SK-MEL-5 (cell line): ENCODE data around the gene TRIM9. TPM values are rescaled to one million over a fixed set of nuclear protein-coding genes. Genes with fewer than 3 reads are reported as not detected.

Experiments
- DNase-seq: peaks from one replicate; pipeline ENCODE4 v3.0.0-alpha.2; 2016; ENCODE audit warnings: low read depth, low spot score
- in situ Hi-C: cut with HindIII; loops from 2 replicates; pipeline ENCODE4 v1.10.0; 2016; ENCODE audit warnings: low sequenced_read_pairs, high pct_unique_total_duplicates, low pct_unique_long_range_greater_than_20kb
- total RNA-seq: library from RNA; depleted of rRNA; stranded (reverse); fragments of >200 nt; shearing (Covaris generic); gene quantifications from 2 replicates; pipeline ENCODE4 v1.2.3, GENCODE V29; 2014

TRIM9 gene
- total RNA-seq, 1 experiment from 2014 or later = 8.7 TPM

- peak; percentile 64 for DNase-seq
- in situ Hi-C loops = no loop called here
These were observed 1.2 kb upstream of the TRIM9 start for GRCh38 chr14:51095854-51096823.

- in situ Hi-C loops = no loop called here
- no peak for DNase-seq
These were observed 553 bp downstream of the TRIM9 start for GRCh38 chr14:51094282-51094821.

DNA sequence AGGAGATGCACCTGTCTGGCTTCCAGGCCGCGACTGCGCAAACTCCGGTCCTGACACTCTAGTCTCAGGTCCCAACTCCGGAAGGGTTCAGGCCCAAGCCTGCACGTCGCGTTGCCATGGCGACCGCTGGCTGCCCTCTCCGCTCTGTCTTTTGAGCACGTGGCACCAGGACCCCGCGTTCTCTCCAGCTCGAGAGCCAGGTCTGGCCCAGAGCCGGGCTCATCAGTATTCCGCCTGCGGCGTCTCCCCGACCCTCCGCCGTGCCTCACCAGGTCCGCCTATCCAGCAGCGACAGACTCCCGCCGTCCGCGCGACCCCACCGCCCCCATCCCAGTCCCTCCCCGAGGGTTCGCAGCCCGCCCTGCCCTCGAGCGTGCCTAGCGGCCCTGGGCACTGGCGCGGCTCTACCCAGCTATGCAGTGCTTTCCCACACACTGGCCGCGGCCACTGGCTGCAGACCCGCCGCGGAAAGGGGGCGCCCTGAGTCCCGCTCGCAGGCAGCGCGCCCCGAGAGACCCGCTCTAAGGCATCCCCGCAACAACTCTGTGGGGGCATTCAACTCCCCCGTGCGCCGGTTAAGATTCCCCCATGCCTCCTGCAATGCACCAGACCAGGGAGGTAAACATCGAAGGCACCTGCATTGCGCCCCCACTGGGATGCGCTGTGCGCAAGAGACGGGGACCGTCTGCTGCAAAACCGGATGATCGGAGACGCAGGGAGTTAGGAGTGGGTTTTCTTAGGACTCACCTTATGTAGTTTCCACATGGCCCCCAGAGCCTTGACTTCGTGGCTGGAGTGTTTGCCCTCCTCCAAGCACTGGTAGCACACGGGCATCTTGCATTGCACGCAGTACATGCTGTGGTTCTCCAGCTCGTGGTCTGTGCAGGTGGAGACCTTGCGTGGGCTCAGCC is 1.3 kb downstream of the TRIM9 start:
- DNase-seq = peak; percentile 45
- in situ Hi-C loops = no loop called here

DNA sequence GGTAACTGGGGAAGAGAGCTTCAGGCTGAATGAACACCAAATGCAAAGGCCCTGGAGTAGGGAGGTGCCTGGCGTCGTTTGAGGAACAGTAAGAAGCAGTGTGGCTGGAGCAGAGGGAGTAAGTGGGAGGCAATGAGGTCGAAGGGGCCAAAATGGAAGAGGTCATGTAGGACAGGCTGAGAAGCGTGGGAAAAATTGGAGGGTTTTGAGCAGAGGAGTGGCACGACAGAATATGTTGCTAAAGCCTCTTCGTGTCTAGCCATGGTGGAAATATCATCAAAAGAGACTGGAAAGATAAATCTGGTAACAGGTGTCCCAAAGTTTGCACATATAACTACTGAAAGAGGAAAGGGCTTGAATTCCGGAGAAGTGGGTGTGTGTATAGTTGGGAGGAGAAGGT is 1.9 kb downstream of the TRIM9 start:
- in situ Hi-C loops = no loop called here
- no peak for DNase-seq

DNA sequence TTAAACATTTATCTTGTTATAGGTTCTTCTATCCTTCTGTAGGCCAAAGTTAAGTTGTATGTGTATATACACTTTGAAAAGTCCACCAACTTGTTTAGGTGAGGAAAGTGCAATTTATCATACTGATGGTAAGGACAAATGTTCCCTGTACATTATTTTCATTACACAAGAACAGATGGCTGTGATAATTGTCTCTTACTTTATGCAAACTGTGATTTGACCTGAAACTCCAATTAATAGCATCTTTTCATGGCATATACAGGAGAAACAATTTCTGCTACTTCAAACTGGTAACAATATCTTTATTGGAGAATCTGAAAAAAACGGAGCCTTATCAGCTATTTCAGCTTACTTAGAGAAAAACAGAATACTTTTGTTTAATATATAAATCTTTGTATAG is 5.6 kb downstream of the TRIM9 start:
- DNase-seq = no peak
- in situ Hi-C loops = no loop called here

- in situ Hi-C loops = no loop called here
- no peak for DNase-seq
These were observed 7.9 kb downstream of the TRIM9 start for GRCh38 chr14:51087031-51087441.

- in situ Hi-C loops = no loop called here
- DNase-seq = no peak
These were observed 8.9 kb downstream of the TRIM9 start for GRCh38 chr14:51086044-51086443.

GRCh38 chr14:51084962-51085361 is 9.9 kb downstream of the TRIM9 start:
- in situ Hi-C loops = no loop called here
- no peak for DNase-seq

GRCh38 chr14:51084507-51084906 is 10.4 kb downstream of the TRIM9 start:
- in situ Hi-C loops = no loop called here

DNA sequence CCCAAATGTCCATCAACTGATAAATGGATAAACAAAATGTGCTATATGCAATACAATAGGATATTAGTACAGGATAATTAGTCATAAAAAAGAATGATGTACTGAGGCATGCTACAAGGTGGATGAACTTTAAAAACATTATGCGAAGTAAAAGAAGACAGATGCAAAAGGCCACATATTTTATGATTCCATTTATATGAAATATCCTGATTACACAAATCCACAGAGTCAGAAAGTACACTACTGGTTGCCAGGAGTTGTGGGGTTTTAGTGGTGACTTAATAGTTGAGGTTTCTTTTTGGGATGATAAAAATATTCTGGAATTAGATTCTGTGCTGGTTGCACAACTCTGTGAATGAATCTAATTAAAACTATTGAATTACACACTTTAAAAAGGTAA is 12.6 kb downstream of the TRIM9 start:
- in situ Hi-C loops = no loop called here
- no peak for DNase-seq

More at GRCh38 chr14:51084507-51084906, 10.4 kb downstream of the TRIM9 start:
- no peak for DNase-seq

DNA sequence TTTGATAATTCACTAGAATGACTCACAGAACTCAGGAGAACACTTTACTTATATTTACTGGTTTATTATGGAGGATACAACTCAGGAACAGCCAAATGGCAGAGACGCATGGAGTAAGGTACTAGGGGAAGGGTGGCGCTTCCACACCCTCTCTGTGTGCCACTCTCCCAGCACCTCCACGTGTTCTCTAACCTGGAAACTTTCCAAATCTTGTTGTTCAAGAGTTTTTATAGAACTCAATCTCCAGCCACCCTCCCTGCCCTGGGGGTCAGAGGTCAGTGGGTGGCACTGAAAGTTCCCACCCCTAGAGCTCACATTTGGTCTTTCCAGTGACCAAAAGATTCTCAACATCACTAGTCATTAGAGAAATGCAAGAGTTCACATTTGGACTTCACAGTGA is 13.2 kb downstream of the TRIM9 start:
- in situ Hi-C loops = no loop called here

DNA sequence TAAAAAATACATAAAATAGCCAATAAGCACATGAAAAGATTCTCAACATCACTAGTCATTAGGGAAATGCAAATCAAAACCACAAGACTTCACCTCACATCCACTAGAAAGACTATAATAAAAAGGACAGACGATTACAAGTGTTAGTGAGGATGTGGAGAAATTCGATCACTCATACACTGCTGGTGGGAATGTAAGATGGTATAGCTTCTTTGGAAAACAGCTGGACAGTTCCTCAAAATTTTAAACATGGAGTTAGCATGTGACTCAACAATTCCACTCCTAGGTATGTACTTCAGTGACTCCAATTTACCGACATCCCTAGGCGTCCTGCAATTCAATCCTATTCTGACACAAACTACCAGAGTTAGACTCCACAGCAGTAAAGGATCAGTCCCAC is 13.7 kb downstream of the TRIM9 start:
- in situ Hi-C loops = no loop called here

More for the DNA sequence above, 13.2 kb downstream of the TRIM9 start:
- DNase-seq = no peak

DNA sequence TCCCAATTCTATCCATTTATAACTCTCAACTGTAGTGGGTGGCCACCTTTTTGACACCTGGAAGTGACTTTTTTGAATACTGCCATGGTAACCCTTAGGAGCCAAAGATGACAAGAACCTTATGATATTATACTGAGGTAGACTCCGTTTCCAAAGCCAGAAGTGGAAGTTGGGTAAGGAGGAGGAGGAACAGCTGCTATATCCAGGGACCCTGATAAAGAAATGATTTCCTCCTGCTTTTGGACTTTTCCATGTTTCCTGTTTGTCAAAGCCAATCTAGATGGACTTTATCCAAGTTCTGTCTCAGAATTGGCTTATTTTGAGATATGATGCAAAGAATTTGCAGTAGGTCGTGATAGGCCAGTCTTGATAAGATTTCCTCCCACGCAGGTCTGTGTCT is 14.3 kb downstream of the TRIM9 start:
- in situ Hi-C loops = no loop called here
- no peak for DNase-seq

More for the DNA sequence above, 13.7 kb downstream of the TRIM9 start:
- no peak for DNase-seq

DNA sequence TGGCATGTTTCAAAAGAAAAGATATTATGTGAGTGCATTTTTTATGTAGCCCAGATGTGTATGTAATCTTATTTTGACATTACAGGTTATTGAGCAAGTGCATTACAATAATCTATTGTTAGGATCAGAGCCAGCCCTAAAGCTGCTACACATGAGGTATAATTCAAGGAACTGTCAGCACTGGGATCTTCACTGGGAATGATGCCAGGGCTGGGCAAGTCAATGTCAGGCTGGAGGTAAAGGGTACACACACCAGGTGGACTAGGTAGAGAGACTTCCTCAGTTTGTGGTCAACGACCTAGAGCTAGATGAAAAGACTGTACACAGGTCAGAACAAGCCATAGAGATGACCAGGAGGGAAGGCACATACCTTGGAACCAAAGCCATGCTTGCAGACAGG is 15.4 kb downstream of the TRIM9 start:
- no peak for DNase-seq
- in situ Hi-C loops = no loop called here

GRCh38 chr14:51079085-51079484 is 15.8 kb downstream of the TRIM9 start:
- in situ Hi-C loops = no loop called here
- DNase-seq = no peak

GRCh38 chr14:51074701-51075385 is 20.1 kb downstream of the TRIM9 start:
- no peak for DNase-seq
- in situ Hi-C loops = no loop called here

DNA sequence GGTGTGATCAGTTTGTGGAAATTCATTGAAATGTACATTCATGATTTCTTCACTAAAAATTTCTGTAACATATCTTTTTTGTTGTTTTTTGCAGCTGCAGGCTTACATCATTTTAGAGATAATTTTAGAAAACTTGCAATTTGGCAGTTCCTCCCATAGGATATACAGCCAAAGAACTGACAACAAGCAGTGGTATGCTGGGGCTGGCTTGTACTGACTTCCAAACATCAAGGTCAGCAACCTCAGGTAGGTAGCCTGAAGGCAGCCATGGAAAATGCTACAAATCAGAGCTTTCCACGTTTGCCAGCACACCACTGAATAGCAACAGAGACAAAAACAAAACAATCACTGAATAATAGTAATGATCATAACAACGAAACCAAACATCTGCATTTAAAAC is 21.2 kb downstream of the TRIM9 start:
- no peak for DNase-seq
- in situ Hi-C loops = no loop called here

DNA sequence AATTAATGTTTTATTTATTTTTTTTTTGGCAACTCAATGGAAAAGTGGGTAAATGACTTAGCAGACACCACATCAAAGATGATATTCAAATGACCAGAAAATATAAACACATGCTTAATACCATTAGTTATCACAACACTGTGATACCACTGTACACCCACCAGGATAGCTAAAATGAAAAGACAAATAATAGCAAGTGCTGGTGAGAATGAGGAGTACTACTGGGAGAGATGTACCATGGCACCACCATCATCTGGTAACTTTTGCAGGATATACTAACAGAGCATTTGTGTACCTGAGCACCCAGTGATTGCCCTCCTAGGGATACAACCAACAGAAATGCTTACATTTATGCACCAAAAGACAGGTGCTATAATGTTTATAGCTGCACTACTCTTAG is 21.9 kb downstream of the TRIM9 start:
- in situ Hi-C loops = no loop called here
- DNase-seq = no peak
